Parathyroid adenoma (tissue), 2 donors: Measurements from ENCODE around the gene MORF4L2.
"Not testable (repeated sequence)": the region's sequence is repeated elsewhere in the genome, so short reads cannot be mapped to it uniquely, and the experiment has no call there.

Source experiments
- H2AFZ ChIP-seq: fragments of 300-600 bp; sonication (generic); one replicate; pipeline ENCODE4 v1.7.0; 2017; ENCODE audit warnings: antibody characterized with exemption, mild to moderate bottlenecking
- H3K27ac ChIP-seq: fragments of 300-600 bp; sonication (generic); one replicate; pipeline ENCODE4 v1.7.0; 2017
- H3K27me3 ChIP-seq: fragments of 300-600 bp; sonication (generic); one replicate; pipeline ENCODE4 v1.7.0; 2017; ENCODE audit warnings: low read length; ENCODE audit not compliant: control insufficient read depth, insufficient read depth
- H3K36me3 ChIP-seq: fragments of 300-600 bp; sonication (generic); one replicate; pipeline ENCODE4 v1.7.0; 2017; ENCODE audit warnings: low read length; ENCODE audit not compliant: control insufficient read depth, insufficient read depth
- H3K4me1 ChIP-seq: fragments of 300-600 bp; sonication (generic); one replicate; pipeline ENCODE4 v1.7.0; 2017; ENCODE audit warnings: control low read depth
- H3K4me2 ChIP-seq: fragments of 300-600 bp; sonication (generic); one replicate; pipeline ENCODE4 v1.7.0; 2017; ENCODE audit warnings: low read length
- H3K4me3 ChIP-seq: fragments of 300-600 bp; sonication (generic); one replicate; pipeline ENCODE4 v1.7.0; 2017; ENCODE audit warnings: low read depth, low read length
- H3K79me2 ChIP-seq: fragments of 300-600 bp; sonication (generic); one replicate; pipeline ENCODE4 v1.7.0; 2017; ENCODE audit warnings: control low read depth
- H3K9ac ChIP-seq: fragments of 300-600 bp; sonication (generic); one replicate; pipeline ENCODE4 v1.7.0; 2017; ENCODE audit warnings: mild to moderate bottlenecking
- H3K9me3 ChIP-seq: fragments of 300-600 bp; sonication (generic); one replicate; pipeline ENCODE4 v1.7.0; 2017; ENCODE audit warnings: low read length; ENCODE audit not compliant: control insufficient read depth
- CTCF ChIP-seq: fragments of 300-600 bp; sonication (generic); IDR thresholded peaks from one replicate; pipeline ENCODE4 v1.7.0; 2017; ENCODE audit warnings: antibody characterized with exemption, mild to moderate bottlenecking
- donor health status: primary hyperparathyroidism.

Gene MORF4L2

GRCh38 chrX:103669745-103670144 is 16.8 kb downstream of the MORF4L2 start:
- Histone ChIP-seq H3K27ac (no peak overlapping the region), H3K4me2 (no peak overlapping the region), H3K9ac (no peak overlapping the region), H2AFZ (no peak overlapping the region), H3K79me2 (no peaks in the 10 kb centered on the region), H3K27me3 (no peaks in the 10 kb centered on the region), H3K9me3 (no peaks in the 10 kb centered on the region), H3K4me1 (no peaks in the 10 kb centered on the region), H3K4me3 (no peak overlapping the region), H3K36me3 (no peaks in the 10 kb centered on the region)
- no peak for TF ChIP-seq CTCF

GRCh38 chrX:103666202-103667107 is 20.0 kb downstream of the MORF4L2 start:
- H3K27ac ChIP-seq = peak overlapping the region; percentile 3
- no peaks in the 10 kb centered on the region for H3K36me3 ChIP-seq
- H3K9ac ChIP-seq = no peak overlapping the region
- H2AFZ ChIP-seq = no peak overlapping the region
- no peak overlapping the region for H3K4me3 ChIP-seq
- H3K9me3 ChIP-seq = no peaks in the 10 kb centered on the region
- no peaks in the 10 kb centered on the region for H3K79me2 ChIP-seq
- H3K4me1 ChIP-seq = no peaks in the 10 kb centered on the region
- no peaks in the 10 kb centered on the region for H3K27me3 ChIP-seq
- no peak overlapping the region for H3K4me2 ChIP-seq
- TF ChIP-seq CTCF = no peak

GRCh38 chrX:103663981-103664762 is 22.3 kb downstream of the MORF4L2 start:
- Histone ChIP-seq H3K4me3 (no peak overlapping the region), H3K79me2 (no peaks in the 10 kb centered on the region), H3K9me3 (no peaks in the 10 kb centered on the region), H3K9ac (no peak overlapping the region), H3K4me2 (no peak overlapping the region), H3K36me3 (no peaks in the 10 kb centered on the region), H3K27ac (no peak overlapping the region), H2AFZ (peak overlapping the region; percentile 52), H3K27me3 (no peaks in the 10 kb centered on the region), H3K4me1 (no peaks in the 10 kb centered on the region)
- TF ChIP-seq CTCF = no peak

GRCh38 chrX:103659460-103659859 is 27.0 kb downstream of the MORF4L2 start:
- not testable (repeated sequence) for H3K4me3 ChIP-seq, H3K9ac ChIP-seq, H2AFZ ChIP-seq, H3K36me3 ChIP-seq, H3K27ac ChIP-seq, H3K9me3 ChIP-seq, H3K79me2 ChIP-seq, H3K4me2 ChIP-seq, H3K4me1 ChIP-seq, H3K27me3 ChIP-seq

GRCh38 chrX:103658681-103659433 is 27.6 kb downstream of the MORF4L2 start:
- H3K4me1 ChIP-seq = no peaks in the 10 kb centered on the region
- no peak for TF ChIP-seq CTCF
- H3K27me3 ChIP-seq = no peaks in the 10 kb centered on the region
- H3K4me3 ChIP-seq = no peak overlapping the region
- no peaks in the 10 kb centered on the region for H3K9me3 ChIP-seq
- H2AFZ ChIP-seq = no peak overlapping the region
- no peak overlapping the region for H3K4me2 ChIP-seq
- no peak overlapping the region for H3K9ac ChIP-seq
- no peaks in the 10 kb centered on the region for H3K79me2 ChIP-seq
- H3K27ac ChIP-seq = no peak overlapping the region
- no peaks in the 10 kb centered on the region for H3K36me3 ChIP-seq

- not testable (repeated sequence) for H3K27ac ChIP-seq, H2AFZ ChIP-seq, H3K4me1 ChIP-seq, H3K27me3 ChIP-seq, H3K4me3 ChIP-seq, H3K9ac ChIP-seq, H3K9me3 ChIP-seq, H3K4me2 ChIP-seq, H3K79me2 ChIP-seq, H3K36me3 ChIP-seq
Measured at GRCh38 chrX:103657066-103657465, 29.4 kb downstream of the MORF4L2 start.
